ENCODE measurements around the gene ABLIM3.

GRCh38 chr5:149262315-149262714 lies 121.0 kb downstream of the ABLIM3 start:
- no peak for TF ChIP-seq POLR2A (IDR thresholded peaks at IDR 0.05; ENCODE audit: low read length)
- no peak for TF ChIP-seq GATA1 (IDR thresholded peaks at IDR 0.05; ENCODE audit: low read depth, low read length)
